Stomach (tissue), 4 donors: ENCODE results near the gene TOP3B.

Experiments used
- CTCF ChIP-seq, 7 experiments: fragments of 450-650 bp in 4 of 7; fragments of 200-600 bp in 3 of 7; sonication (generic) in 3 of 7; IDR thresholded peaks; one replicate each; pipeline ENCODE4 v1.5.1; 2016 to 2019; ENCODE audit warnings: antibody characterized with exemption in 7 of 7, control low read depth in 2 of 7, mild to moderate bottlenecking in 1 of 7
- EP300 ChIP-seq: sonication (generic); formaldehyde crosslinking; IDR thresholded peaks from one replicate; pipeline ENCODE4 v1.6.1; 2017; ENCODE audit warnings: antibody characterized with exemption
- POLR2A ChIP-seq, 4 donors: fragments of 450-650 bp; IDR thresholded peaks; one replicate each; pipeline ENCODE4 v1.6.1; 2016; ENCODE audit warnings: antibody characterized with exemption in 4 of 4, control low read depth in 2 of 4, mild to moderate bottlenecking in 1 of 4, moderate library complexity in 1 of 4
- POLR2AphosphoS5 ChIP-seq, 3 donors: sonication (generic); formaldehyde crosslinking; IDR thresholded peaks; one replicate each; pipeline ENCODE4 v1.6.1; 2016; ENCODE audit warnings: antibody characterized with exemption in 3 of 3

DNA sequence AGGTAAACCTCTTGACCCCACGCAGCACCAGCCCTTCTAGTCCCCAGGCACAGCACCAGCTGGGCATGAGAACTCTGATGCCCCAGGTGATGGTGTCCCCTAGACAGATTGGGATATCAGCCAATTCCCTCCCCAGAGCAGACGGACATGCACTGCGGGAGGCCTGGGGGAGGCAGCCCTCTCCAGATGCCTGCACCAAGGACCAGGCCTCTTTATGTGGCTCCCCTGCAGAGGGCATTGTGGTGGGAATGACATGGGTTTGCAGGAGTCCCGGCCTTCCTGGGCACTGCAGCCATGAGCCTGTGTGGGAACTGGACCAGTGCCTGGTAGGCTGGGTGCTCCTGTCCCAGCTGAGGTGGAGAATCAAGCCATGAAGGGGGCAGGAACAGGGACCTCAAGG lies 55.9 kb downstream of the TOP3B start:
- TF ChIP-seq CTCF (IDR thresholded peaks at IDR 0.05), result no peak
- TF ChIP-seq POLR2AphosphoS5 (IDR thresholded peaks at IDR 0.05), result no peak
- no peak for TF ChIP-seq POLR2A (IDR thresholded peaks at IDR 0.05)
- TF ChIP-seq EP300, result no peak
